HG03558 (cell line): Measurements from ENCODE around the gene RRBP1.

Source experiments
- ATAC-seq: cut with Tn5 transposase; IDR thresholded peaks from one replicate; pipeline ENCODE4 v1.9.1; 2021; ENCODE audit warnings: moderate number of reproducible peaks; ENCODE audit not compliant: unreplicated experiment; ENCODE audit errors: extremely low read depth

Gene RRBP1

GRCh38 chr20:17640146-17640874 is 41.7 kb downstream of the RRBP1 start:
- no peak for ATAC-seq

GRCh38 chr20:17638835-17639407 is 43.1 kb downstream of the RRBP1 start:
- no peak for ATAC-seq

GRCh38 chr20:17637985-17638640 is 43.9 kb downstream of the RRBP1 start:
- no peak for ATAC-seq

- ATAC-seq: no peak
These were observed 44.6 kb downstream of the RRBP1 start for GRCh38 chr20:17637413-17637780.

- ATAC-seq: no peak
These were observed 45.3 kb downstream of the RRBP1 start for GRCh38 chr20:17636523-17637412.

GRCh38 chr20:17635332-17636244 is 46.5 kb downstream of the RRBP1 start:
- no peak for ATAC-seq

GRCh38 chr20:17634661-17635331 is 47.2 kb downstream of the RRBP1 start:
- ATAC-seq: no peak

- ATAC-seq: no peak
These were observed 48.1 kb downstream of the RRBP1 start for GRCh38 chr20:17633850-17634500.

GRCh38 chr20:17633221-17633849 is 48.7 kb downstream of the RRBP1 start:
- no peak for ATAC-seq

- no peak for ATAC-seq
These were observed 50.3 kb downstream of the RRBP1 start for GRCh38 chr20:17631576-17632319.

- no peak for ATAC-seq
These were observed 51.2 kb downstream of the RRBP1 start for GRCh38 chr20:17630806-17631195.

- no peak for ATAC-seq
These were observed 51.8 kb downstream of the RRBP1 start for GRCh38 chr20:17630151-17630805.

GRCh38 chr20:17629678-17630089 is 52.4 kb downstream of the RRBP1 start:
- no peak for ATAC-seq

GRCh38 chr20:17629025-17629424 is 53.0 kb downstream of the RRBP1 start:
- no peak for ATAC-seq

GRCh38 chr20:17628101-17628841 is 53.8 kb downstream of the RRBP1 start:
- no peak for ATAC-seq
